ENCODE measurements around the gene SEPHS1.
A peak's percentile ranks its signal among the peaks of the same experiment; 100 is the strongest.
"Not testable (repeated sequence)": the region's sequence is repeated elsewhere in the genome, so short reads cannot be mapped to it uniquely, and the experiment has no call there.

SEPHS1 gene, protein sequence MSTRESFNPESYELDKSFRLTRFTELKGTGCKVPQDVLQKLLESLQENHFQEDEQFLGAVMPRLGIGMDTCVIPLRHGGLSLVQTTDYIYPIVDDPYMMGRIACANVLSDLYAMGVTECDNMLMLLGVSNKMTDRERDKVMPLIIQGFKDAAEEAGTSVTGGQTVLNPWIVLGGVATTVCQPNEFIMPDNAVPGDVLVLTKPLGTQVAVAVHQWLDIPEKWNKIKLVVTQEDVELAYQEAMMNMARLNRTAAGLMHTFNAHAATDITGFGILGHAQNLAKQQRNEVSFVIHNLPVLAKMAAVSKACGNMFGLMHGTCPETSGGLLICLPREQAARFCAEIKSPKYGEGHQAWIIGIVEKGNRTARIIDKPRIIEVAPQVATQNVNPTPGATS

DNA sequence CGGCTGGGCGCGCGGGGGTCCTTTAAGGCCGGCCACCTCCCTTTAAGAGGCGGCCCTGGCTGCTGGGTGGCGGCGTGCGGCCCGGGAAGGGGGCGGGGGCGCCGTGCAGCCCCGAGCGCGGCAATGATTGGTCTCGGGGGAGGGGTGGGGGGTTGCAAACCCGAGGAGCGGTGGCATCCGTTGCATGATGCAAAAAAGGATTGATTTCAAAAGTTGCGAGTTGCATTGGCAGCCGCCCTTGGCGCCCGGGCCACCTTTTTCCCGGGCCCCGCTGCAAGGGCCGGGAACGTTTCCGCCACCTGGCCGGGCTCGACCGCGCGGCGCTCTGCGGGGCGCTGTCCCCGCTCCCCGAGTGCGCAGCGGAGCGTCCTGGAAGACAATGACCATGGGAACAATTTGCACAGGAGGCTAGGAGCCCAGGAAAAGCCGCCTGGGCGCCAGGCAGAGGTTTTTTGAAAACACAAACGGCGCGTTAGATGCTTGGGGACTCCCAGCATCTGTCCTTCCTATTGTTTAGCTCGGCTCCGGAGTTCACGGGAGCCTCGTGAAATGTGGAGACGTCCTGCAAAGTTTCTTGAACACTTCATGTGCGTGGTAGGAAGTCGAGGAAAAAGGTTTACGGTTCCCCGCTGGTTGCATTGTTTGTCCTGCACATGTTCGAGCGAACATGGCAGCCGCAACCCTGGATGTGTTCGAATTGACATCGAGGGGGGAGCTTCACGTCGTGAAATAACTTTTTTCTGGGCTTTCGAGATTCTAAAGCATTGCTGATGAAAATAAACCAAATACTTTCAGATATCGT is at the start of gene SEPHS1:
TSS of gene SEPHS1 (minus strand) at position 78 of the 802 bp plus-strand sequence. CDS start 3,343 bp downstream, outside the sequence.
- DNase-seq, result peak; percentile 95

DNA sequence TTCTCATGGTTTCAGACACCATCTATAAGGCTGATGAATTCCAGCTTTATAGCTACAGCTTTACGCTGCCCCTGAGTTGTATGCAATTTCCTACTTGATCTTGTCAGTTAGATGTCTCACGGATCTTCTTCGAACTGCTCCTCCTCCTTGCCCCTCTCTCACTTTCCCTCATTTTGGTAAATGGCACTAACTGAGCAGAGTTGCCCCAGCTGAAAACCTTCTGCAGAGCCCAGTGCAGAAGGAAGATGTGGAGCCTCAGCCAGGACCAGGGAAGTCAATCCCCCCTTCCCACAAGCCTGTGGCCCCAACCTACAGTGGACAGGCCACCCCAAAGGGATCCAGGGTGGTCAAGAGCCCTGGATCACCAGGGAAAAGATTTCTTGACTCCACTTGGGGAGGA is 49.0 kb upstream of the SEPHS1 start:
- DNase-seq, result no peak

- no peak for DNase-seq
Observed at GRCh38 chr10:13396369-13396768, 48.3 kb upstream of the SEPHS1 start.

- DNase-seq, result no peak
Observed at GRCh38 chr10:13395540-13395939, 47.4 kb upstream of the SEPHS1 start.

GRCh38 chr10:13393640-13394039 is 45.5 kb upstream of the SEPHS1 start:
- no peak for DNase-seq

- DNase-seq, result no peak
Observed at GRCh38 chr10:13392701-13393100, 44.6 kb upstream of the SEPHS1 start.

GRCh38 chr10:13390604-13391522 is 42.8 kb upstream of the SEPHS1 start:
- no peak for DNase-seq

DNA sequence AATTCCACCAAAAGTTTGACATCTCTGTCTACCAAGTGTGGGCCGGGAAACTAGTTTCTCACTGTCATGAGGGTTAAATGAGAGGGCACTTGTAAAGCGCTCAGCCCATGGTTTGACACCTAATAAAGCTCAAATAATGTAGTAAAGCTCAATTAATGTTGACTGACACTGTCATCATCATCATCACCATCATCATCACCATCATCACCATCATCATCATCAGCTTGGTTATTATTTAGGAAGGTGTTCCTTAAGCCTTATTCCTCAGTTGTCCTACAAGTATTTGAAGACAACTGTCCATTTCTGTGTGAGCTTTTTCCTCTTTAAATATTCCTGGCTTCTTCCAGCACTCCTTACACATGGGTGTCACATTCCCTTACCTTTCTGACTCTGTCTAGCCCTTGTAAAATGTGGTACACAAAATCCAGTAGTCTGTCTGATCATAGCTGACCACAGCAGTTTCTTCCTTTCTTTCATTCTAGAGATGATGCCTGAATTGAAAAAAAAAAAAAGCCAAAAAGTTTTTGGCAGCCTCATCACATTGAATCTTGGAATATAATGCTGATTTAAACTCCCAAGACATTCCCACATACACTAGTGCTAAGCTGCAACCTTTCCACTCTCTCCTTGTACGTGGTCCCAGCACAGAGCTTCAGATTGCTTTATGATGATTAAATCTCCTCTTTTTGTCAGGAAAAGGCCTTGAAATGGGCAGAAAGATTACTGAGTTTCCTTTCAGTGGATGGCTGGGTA is 40.6 kb upstream of the SEPHS1 start:
- no peak for DNase-seq

DNA sequence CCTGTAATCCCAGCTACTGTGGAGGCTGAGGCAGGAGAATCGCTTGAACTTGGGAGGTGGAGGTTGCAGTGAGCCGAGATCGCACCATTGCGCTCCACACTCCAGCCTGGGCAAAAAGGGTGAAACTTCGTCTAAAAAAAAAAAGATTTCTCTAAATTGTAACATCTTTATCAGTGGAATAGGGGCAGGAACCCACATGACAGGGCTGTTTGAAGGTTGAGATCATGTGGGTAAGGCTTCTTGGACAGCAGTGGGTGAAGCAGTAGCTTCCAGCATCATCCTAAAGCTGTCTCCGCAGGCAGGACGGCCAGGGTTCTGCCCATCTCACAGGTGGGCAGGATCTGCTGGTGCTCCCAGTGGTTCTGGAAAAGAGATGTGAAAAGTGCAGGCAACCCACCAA is 37.9 kb upstream of the SEPHS1 start:
- no peak for DNase-seq

DNA sequence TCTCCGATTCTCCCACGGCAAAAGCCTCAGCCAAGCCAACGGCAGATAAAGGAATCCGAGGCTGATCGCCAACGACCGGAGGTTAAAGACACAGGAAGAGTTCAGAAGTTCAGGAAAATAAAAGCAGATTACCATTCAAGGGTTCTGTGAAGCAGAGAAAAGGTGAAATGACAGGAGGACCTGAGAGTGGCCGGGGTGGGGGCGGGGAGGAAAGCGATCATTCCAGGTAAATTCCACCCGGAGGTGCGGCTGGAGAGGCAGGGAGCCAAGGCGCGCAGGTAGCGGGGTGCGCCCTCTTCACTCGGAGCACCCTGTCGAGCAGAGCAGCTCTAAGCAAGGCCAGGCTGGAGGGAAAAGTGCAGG is 35.3 kb upstream of the SEPHS1 start:
- DNase-seq, result no peak

DNA sequence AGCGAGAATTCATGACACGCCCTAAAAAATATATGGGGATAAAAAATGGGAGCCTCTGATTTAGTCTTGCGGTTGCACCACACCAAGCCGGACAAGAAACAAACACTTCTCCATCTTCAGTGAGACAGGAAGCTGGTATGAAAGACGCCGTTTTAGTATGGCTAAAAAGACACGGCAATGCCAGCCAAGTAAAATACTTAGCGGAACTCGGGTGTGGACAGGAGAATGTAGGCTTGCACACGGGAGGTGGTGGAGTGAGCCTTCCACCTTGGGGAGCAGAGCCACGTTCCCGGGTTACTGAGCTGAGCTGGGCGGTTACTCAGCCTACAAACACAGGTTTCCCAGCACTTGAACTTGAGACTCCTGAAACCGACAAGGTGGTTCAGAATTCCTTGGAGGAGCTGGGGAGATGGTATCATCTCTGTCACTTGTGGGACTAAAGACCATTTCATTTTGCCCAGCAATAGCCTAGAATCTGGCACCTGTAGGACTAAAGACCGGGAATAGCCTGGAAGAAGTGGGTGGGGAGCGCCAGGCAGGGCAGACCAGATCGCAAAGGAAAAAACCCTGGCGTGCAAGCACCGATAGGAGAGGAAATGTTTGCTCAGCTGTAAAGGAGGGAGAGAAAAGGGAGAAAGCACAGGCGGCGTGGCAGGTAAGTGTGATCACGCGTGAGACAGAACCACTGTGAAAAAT is 34.8 kb upstream of the SEPHS1 start:
- no peak for DNase-seq

- DNase-seq, result not testable (repeated sequence)
Observed at GRCh38 chr10:13379061-13379460, 31.0 kb upstream of the SEPHS1 start.

GRCh38 chr10:13376746-13377145 is 28.7 kb upstream of the SEPHS1 start:
- DNase-seq, result no peak

- DNase-seq, result no peak
Observed at GRCh38 chr10:13376297-13376696, 28.2 kb upstream of the SEPHS1 start.

DNA sequence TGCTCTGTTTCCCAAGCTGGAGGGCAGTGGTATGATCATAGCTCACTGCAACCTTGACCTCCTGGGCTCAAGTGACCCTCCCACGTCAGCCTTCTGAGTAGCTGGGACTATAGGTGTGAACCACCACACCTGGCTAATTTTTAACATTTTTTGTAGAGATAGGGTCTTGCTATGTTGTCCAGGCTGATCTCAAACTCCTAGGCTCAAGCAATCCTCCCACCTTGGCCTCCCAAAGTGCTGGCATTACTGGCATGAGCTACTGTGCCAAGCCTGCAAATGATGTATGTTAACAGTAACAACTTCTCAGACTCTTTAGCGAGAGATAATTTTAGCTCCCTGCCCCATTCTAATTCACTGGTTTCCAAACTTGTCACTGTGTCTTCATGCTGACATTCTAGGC is 27.7 kb upstream of the SEPHS1 start:
- no peak for DNase-seq

GRCh38 chr10:13373644-13374043 is 25.6 kb upstream of the SEPHS1 start:
- no peak for DNase-seq

- no peak for DNase-seq
Observed at GRCh38 chr10:13372524-13372923, 24.4 kb upstream of the SEPHS1 start.

DNA sequence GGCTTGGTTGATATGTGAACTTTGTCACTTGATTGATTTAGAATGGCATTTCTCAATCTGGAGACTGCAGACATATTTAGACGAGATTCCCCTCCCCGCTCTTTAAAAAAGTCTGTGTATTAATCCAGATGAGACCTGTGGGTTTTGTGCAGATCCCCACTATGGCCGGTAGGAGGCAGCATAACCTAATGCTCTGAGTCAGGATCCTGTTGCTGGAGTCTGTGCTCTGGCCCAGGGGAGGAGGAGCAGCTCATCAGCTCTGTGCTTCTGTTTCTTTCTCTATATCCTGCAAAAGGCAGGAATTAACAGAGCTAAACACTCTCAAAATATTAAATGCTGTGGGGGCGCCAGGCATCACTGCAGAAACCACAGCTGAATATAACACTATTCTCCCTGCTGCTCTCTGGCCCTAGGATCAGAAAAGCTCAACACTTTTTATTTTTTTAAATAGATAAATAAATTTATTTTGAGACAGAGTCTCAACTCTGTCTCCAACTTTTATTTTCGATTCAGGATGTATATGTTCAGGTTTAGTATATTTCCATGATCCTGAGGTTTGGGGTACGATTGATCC is 23.9 kb upstream of the SEPHS1 start:
- DNase-seq, result peak; percentile 75

- no peak for DNase-seq
Observed at GRCh38 chr10:13366891-13367290, 18.8 kb upstream of the SEPHS1 start.

DNA sequence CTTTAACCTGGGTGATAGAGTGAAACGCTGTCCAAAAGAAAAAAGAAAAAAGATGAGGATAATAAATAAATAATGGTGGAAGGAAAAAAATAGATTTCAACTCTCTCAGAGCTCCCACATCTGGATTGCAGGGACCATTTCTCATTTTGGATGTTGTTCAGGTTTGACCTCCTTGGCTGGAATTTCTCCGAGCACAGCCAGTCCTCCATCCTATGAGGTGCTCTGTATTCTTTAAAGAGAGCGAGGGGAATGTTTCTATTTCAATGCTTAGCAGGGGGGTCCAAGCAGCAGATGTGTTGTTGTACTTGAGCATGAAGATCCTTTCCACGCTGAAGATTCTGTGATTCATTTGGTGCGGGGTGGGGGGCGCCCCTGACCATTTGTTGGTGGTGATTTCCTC is 17.7 kb upstream of the SEPHS1 start:
- no peak for DNase-seq

DNA sequence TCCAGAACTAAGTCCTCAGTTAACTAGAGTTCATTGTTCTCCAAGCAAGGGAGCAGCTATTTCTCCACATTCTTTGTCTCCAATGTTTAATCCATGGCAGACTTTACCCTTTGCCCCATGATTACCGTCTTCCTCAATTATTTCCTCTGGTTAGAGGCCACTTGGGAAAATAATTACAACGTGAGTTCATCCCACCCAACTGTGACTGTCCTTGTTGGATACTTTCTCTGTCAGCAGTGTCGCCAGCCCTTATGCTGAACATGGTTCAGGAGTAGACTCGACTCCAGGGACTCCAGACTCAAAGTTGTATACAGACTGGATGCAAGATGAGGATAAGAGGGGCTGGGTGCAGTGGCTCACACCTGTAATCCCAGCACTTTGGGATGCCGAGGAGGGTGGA is 17.1 kb upstream of the SEPHS1 start:
- no peak for DNase-seq

Measured in activated CD4-positive, alpha-beta T cell treated with anti-CD3 and anti-CD28 coated beads, Interleukin-10, Interleukin-2, amounts not matched to agents 100 ng/mL and 50 ng/mL, durations not matched to agents 16 hours and 8 hours (primary cell).